HEK293T (cell line): ENCODE data around the gene PAPSS2.

ENCODE experiments used
- ARNT ChIP-seq: fragments of 450-650 bp; IDR thresholded peaks from 2 replicates; pipeline ENCODE4 v1.6.1; 2017; ENCODE audit warnings: mild to moderate bottlenecking
- BHLHE40 ChIP-seq: fragments of 450-650 bp; IDR thresholded peaks from 2 replicates; pipeline ENCODE4 v1.6.1; 2016; ENCODE audit warnings: mild to moderate bottlenecking, moderate library complexity, borderline replicate concordance
- CTBP1 ChIP-seq: fragments of 450-650 bp; IDR thresholded peaks from 2 replicates; pipeline ENCODE4 v1.6.1; 2016; ENCODE audit warnings: borderline replicate concordance
- ELF4 ChIP-seq: fragments of 450-650 bp; IDR thresholded peaks from 2 replicates; pipeline ENCODE4 v1.6.1; 2017; ENCODE audit warnings: antibody characterized with exemption
- FOXA1 ChIP-seq: fragments of 450-650 bp; IDR thresholded peaks from 2 replicates; pipeline ENCODE4 v1.6.1; 2016; ENCODE audit warnings: mild to moderate bottlenecking
- FOXK2 ChIP-seq: fragments of 450-650 bp; IDR thresholded peaks from 2 replicates; pipeline ENCODE4 v1.6.1; 2016; ENCODE audit warnings: mild to moderate bottlenecking
- FOXM1 ChIP-seq: fragments of 450-650 bp; IDR thresholded peaks from 2 replicates; pipeline ENCODE4 v1.6.1; 2017; ENCODE audit warnings: mild to moderate bottlenecking, borderline replicate concordance
- HDGF ChIP-seq: fragments of 450-650 bp; IDR thresholded peaks from 2 replicates; pipeline ENCODE4 v1.6.1; 2017; ENCODE audit warnings: antibody characterized with exemption, borderline replicate concordance
- L3MBTL2 ChIP-seq: fragments of 450-650 bp; conservative IDR thresholded peaks from 2 replicates; pipeline ENCODE4 v1.6.1; 2016; ENCODE audit warnings: mild to moderate bottlenecking
- NFRKB ChIP-seq: fragments of 450-650 bp; IDR thresholded peaks from 2 replicates; pipeline ENCODE4 v1.6.1; 2016; ENCODE audit warnings: mild to moderate bottlenecking, moderate library complexity
- SP1 ChIP-seq: fragments of 450-650 bp; IDR thresholded peaks from 2 replicates; pipeline ENCODE4 v1.6.1; 2017
- SUZ12 ChIP-seq: fragments of 450-650 bp; IDR thresholded peaks from 2 replicates; pipeline ENCODE4 v1.6.1; 2016; ENCODE audit warnings: mild to moderate bottlenecking
- ZNF384 ChIP-seq: fragments of 450-650 bp; IDR thresholded peaks from 2 replicates; pipeline ENCODE4 v1.6.1; 2016
- TF ChIP-seq, protein P1 (sequence below): fragments of 450-650 bp; IDR thresholded peaks from 2 replicates; pipeline ENCODE4 v1.6.1; 2016

DNA sequence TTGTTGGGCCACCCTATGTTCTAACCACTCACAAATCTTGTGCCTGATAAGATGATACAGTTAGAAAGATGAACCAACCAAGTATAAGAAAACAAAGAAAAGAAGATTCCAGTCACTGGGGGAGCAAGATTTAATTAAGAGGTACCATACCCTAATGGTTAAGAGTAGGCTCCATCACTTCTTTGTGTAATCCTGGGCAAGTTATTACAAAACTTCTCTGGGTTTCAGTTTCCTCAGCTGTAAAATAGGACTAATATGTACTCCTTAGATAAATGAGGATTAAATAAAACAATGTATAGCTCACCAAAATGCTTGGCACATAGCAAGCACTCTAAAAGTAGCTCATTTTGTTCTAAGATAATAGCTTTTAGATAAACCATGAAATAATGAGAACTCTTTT, 99.9 kb downstream of the PAPSS2 start:
- TF ChIP-seq FOXM1 = no peak
- no peak for TF ChIP-seq L3MBTL2
- TF ChIP-seq ZNF384 = no peak
- TF ChIP-seq BHLHE40 = no peak
- no peak for TF ChIP-seq CTBP1
- no peak for TF ChIP-seq SP1
- no peak for TF ChIP-seq ARNT
- TF ChIP-seq HDGF = no peak
- TF ChIP-seq FOXA1 = no peak
- no peak for TF ChIP-seq FOXK2
- no peak for TF ChIP-seq SUZ12
- TF ChIP-seq, protein P1, sequence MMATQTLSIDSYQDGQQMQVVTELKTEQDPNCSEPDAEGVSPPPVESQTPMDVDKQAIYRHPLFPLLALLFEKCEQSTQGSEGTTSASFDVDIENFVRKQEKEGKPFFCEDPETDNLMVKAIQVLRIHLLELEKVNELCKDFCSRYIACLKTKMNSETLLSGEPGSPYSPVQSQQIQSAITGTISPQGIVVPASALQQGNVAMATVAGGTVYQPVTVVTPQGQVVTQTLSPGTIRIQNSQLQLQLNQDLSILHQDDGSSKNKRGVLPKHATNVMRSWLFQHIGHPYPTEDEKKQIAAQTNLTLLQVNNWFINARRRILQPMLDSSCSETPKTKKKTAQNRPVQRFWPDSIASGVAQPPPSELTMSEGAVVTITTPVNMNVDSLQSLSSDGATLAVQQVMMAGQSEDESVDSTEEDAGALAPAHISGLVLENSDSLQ = no peak
- TF ChIP-seq ELF4 = no peak
- TF ChIP-seq NFRKB = no peak
